T follicular helper cell (primary cell): Measurements from ENCODE around the gene KRTAP4-16.
"Not testable (repeated sequence)": the region's sequence is repeated elsewhere in the genome, so short reads cannot be mapped to it uniquely, and the experiment has no call there.

Source experiments
- DNase-seq: peaks from one replicate; pipeline ENCODE4 v3.0.0-alpha.2; 2020; ENCODE audit warnings: low read depth
- total RNA-seq, 2 experiments: gene quantifications; one replicate each; lab custom pipeline; 2026; lab: John Stamatoyannopoulos, UW

The KRTAP4-16 gene
- 0 reads per million in 2 experiments for total RNA-seq

- DNase-seq: no peak
These were observed at the start of gene KRTAP4-16 for GRCh38 chr17:41101586-41102259. Gene KRTAP4-16, minus strand, starts transcription at chr17:41102209. Its CDS starts 0 bp downstream, at chr17:41102209.

- no peak for DNase-seq
These were observed 49.5 kb upstream of the KRTAP4-16 start for GRCh38 chr17:41151525-41151924.

DNA sequence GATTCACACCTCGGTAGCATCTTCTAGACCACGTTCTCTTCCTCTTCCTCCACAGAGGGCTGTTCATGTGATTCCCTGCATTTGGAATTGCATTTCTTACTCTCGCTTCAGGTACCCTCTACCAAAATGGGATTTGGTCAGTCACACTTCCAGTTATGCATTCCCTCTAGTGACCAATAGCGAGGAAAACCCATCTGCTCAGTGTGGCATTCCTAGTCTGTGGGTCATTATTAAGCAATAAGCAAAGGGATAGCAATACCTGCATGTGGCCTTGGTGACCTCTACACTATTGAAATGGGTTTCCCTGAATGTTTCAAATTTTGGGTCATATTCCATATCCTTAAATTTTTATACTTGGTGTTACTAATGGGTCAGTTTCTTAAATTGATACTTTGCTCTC, 48.0 kb upstream of the KRTAP4-16 start:
- no peak for DNase-seq

GRCh38 chr17:41149652-41149985, 47.6 kb upstream of the KRTAP4-16 start, which contains the start of gene KRTAP4-5:
Gene KRTAP4-5, minus strand, starts transcription at chr17:41149825. Its CDS starts 58 bp downstream, at chr17:41149767.
- no peak for DNase-seq

- DNase-seq: not testable (repeated sequence)
These were observed 47.1 kb upstream of the KRTAP4-16 start for GRCh38 chr17:41148971-41149651.

GRCh38 chr17:41147531-41148204, 45.7 kb upstream of the KRTAP4-16 start:
- no peak for DNase-seq

- DNase-seq: no peak
These were observed 43.3 kb upstream of the KRTAP4-16 start for GRCh38 chr17:41145261-41145660.

DNA sequence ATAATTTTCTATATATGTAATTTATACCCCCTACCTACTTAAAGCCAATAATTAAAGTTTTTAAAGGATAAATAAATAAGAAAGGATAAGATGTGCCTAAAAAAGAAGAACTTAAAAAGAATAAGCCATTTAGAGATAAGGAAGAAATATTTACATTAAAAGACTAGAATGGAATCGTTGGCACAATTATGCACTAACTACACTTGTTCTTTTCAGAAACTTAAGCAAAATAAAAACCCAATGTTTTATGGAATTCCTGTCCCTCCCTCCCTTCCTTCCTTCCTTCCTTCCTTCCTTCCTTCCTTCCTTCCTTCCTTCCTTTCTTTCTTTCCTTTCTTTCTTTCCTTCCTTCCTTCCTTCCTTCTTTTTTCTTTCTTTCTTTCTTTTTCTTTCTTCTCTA, 42.8 kb upstream of the KRTAP4-16 start:
- DNase-seq: no peak

DNA sequence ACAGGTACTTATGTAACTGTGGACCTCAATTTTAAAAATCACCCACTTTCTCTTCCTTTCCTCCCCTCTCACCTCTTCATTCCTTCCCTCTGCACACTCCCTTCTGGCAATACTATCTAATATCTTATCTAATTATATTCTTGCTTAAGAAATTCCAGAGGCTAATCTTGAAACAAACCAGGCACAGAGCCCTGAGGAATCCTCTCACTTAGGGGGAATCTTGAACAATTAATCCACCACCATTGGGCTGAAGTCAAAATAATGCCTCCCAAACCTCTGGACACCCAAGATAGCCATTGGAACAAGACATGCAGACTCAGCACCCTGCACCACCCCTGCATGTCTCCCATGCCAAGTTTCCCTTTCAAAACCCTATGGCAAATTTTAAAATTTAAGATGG, 39.4 kb upstream of the KRTAP4-16 start:
- DNase-seq: no peak

GRCh38 chr17:41140360-41141131, 38.5 kb upstream of the KRTAP4-16 start, which contains the start of gene KRTAP4-6:
Gene KRTAP4-6, minus strand, starts transcription at chr17:41140544. Its CDS starts 57 bp downstream, at chr17:41140487.
- DNase-seq: no peak

DNA sequence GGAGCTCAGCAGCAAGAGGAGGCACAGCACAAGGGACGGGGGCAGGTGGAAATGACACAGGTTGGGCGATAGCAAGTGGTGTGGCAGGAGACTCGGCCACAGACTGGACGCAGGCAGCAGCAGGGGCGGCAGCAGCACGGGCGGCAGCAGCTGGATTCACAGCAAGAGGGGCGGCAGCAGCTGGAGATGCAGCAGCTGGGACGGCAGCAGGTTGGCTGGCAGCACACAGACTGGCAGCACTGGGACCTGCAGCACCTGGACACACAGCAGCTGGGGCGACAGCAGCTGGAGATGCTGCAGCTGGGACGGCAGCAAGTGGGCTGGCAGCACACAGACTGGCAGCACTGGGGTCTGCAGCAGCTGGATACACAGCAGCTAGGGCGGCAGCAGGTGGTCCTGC, 37.9 kb upstream of the KRTAP4-16 start:
- DNase-seq: not testable (repeated sequence)

DNA sequence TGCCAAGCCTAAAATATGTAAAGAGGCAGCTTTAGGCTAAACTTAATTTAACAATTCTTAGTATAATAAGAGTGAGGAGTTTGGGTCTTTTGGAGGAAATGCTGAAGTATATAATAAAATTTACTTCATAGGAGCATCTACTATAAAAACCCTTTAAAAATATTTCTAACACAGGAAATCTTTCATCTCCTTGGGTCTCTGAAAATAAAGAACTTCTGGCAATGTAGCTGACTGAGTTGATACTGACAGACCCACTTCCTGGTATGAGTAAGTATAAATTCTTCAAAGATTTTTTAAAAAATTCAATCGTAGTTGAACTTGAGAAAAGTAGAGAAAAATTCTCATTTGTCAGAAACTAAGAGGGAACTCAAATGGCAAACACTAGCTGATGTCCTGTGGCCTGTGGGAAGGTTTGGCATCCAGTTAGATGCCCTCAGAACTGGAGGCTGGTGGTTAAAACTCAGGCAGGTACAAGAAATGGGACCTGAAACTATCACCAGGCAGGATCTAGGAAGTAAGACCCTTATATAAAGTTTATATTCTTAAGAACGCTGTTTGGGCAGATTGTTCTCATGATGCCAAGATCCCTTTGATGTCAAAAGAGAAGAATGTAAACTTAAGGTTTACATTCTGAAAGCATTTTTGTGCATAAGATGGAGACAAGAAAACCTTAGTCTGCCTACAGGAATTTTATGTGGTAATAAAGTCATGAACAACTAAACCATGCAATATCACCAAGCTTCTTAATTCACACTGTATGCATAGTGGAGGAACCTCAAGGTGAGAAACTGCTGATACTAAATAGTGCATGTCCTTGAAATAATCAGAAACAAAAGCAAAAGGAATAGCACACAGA, 32.1 kb upstream of the KRTAP4-16 start:
- no peak for DNase-seq

- no peak for DNase-seq
These were observed 30.0 kb upstream of the KRTAP4-16 start for GRCh38 chr17:41131979-41132378.

- no peak for DNase-seq
These were observed 25.4 kb upstream of the KRTAP4-16 start for GRCh38 chr17:41127371-41127770.

DNA sequence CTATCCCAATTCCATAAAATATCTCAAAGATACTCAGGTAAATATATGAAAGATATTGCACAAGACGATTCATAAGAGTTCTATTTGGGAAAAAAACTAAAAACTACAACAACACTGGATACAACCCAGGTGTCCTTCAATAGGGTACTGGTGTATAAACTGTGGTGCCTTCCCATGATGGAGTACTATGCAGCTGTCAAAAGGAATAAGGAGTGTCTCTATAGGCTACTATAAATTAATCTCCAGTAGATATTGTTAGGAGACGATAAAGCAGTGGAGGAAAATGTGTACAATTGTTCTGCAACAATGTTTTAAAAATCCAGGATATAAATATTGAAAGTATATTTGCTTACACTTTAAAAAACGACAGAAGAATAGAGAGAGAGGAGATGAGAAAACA, 24.4 kb upstream of the KRTAP4-16 start:
- DNase-seq: no peak

DNA sequence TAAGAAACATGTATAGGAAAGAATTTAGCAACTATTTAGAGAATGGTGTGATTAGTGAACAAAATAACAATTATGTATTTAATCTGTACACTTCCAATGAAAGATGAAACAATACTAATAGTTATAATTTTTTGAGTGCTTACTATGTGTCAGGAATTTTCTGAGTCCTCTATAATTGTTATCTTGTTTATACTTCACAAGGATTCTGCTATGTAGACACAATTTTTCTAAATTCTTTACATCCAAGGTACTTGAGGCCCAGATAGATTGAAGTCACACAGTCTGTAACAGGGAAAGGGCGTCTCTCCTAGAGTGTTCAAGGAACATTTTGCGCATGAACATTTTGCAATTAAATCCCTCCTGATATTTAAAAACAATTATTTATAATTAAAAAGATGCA, 23.1 kb upstream of the KRTAP4-16 start:
- no peak for DNase-seq

DNA sequence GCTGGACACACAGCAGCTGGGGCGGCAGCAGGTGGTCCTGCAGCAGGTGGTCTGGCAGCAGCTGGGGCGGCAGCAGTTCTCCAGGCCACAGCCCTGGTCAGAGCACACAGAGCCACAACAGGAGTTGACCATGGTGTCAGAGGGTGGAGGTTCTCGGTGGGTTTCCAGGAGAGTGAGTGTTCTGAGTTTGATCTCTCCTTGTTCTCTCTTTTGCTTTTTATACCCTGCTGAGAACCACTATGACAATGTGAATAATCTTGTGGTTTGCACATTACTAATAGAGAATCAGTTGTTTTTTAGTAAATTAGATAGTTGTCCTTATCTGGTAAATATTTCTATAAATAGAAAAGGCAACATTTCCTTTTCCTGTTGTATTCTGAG, 22.0 kb upstream of the KRTAP4-16 start, which contains the start of gene KRTAP4-12:
Gene KRTAP4-12 (minus strand): TSS at position 192 of the 381 bp plus-strand sequence. CDS start 60 bp downstream, at position 132.
- not testable (repeated sequence) for DNase-seq

GRCh38 chr17:41123292-41123990, 21.4 kb upstream of the KRTAP4-16 start:
- not testable (repeated sequence) for DNase-seq

GRCh38 chr17:41121742-41122141, 19.7 kb upstream of the KRTAP4-16 start:
- DNase-seq: no peak
